ENCODE measurements around the gene PEAK1. TPM values are rescaled to one million over a fixed set of nuclear protein-coding genes. Genes with fewer than 3 reads are reported as not detected.
"Not testable (repeated sequence)": the region's sequence is repeated elsewhere in the genome, so short reads cannot be mapped to it uniquely, and the experiment has no call there.

The PEAK1 gene
- total RNA-seq, 1 experiment from 2014 or later, result 12.4 TPM

DNA sequence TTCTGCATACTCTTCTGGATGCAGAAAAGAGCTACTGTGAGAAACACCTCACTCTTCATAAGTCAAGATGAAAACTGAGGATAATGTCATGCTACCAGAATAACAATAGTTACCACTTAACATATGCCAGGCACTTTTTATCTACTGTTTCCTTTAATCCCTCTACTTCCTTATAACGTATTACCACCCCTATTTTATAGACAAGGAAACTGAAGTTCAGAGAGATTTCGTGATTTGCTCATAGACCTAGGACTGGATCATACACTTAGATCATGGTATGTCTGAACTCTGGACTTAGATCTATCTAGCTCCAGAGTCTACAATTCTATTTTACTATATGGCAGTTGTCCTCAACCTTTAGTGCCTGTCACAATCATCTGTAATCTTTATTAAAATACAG is 193.3 kb downstream of the PEAK1 start:
- no peak for DNase-seq (ENCODE audit: low read depth)

- no peak for DNase-seq (ENCODE audit: low read depth)
Observed at GRCh38 chr15:77225646-77226045, 194.3 kb downstream of the PEAK1 start.

DNA sequence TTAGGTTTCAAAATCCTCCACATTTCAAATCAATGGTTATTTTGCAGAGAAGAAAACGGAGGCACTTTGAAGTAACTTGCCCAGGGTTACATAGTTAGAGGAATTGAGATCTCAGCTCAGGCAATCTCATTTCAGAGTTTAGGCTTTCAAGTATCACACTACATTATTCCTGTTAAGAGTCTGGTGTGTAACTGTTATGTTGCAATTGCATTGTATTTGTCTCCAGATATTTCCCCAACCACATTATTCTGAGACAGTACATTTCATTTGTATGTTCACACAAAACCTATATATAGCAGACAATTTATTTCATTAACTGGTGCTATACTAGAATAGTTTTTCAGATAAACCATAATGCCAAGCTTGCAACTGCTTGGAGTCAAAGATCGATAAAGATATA is 194.8 kb downstream of the PEAK1 start:
- DNase-seq (ENCODE audit: low read depth), result no peak

DNA sequence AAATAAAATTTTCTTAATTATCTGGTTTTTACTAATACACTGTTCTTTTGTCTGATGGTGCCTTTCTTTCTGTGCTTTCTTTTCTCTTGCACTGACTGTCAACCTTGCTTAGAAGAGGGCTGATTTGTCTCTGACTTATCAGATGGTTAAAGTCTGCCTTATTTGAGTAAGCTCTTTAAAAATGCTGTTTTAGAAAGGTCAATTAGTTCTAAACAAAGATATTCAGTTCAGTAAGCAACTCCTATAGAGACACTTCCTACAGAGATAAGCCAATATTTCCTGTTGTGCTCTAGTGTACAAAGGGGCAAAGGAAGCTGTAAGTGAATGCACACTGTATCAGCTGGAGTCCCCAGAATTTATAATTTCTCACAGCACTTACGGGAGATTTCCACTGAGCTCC is 195.6 kb downstream of the PEAK1 start:
- DNase-seq (ENCODE audit: low read depth), result no peak

DNA sequence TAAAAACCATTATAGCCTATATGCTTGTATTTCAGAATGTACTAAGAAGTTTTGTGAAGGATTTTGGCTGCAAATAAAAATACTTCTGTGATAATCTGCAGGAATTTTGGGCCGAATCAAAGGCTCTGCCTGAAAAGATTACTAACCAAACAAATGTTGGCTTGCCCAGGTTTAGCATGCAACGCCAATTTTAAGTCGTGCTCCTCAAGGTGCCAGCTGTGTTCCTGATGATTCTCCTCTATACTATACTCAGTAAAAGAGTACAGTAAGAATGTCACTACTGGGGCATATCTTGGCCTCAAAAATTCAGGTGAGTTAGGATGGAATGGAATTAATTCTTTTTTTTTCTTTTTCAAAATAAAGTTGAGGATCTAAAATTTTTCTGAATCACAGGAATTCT is 198.2 kb downstream of the PEAK1 start:
- DNase-seq (ENCODE audit: low read depth), result no peak

DNA sequence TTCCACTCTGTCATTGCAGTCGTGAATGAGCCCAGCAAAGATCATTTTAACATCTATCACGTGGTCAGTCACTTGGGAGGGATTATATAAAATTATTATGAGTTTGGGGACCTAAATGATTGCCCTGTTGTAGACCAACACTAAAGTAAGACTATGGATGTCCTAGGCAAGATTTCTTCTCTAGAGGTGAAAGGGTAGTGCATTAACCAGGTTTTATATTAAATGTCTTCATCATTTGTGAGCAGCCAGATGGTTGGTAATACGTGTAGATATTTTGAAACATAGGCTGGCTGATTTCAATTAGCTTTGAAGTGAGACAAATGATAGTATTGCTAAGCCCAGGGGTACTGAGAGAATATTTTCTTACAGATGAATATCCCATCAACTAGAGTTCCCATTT is 198.7 kb downstream of the PEAK1 start:
- DNase-seq (ENCODE audit: low read depth), result no peak

- DNase-seq (ENCODE audit: low read depth), result no peak
Observed at GRCh38 chr15:77219841-77220240, 200.1 kb downstream of the PEAK1 start.

DNA sequence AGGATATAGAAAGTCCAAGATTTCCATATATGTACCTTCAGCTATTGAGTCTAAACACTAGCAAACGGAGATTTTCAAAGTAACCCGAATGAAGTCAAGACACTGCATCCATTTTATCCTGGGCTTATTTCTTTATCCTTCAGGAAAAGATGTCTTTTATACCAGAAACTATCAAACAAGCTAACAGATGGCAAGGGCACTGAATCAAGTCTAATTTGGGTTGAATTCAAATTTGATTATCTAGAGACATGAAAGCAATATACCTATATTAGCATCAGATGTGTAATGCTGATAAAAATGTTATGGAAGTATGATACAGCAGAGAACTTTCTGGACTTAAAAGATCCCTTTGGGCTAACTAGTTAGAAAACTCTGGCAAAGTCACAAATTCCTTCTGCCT is 210.7 kb downstream of the PEAK1 start:
- no peak for DNase-seq (ENCODE audit: low read depth)

- DNase-seq (ENCODE audit: low read depth), result no peak
Observed at GRCh38 chr15:77208241-77208640, 211.7 kb downstream of the PEAK1 start.

GRCh38 chr15:77201665-77202064 is 218.2 kb downstream of the PEAK1 start:
- DNase-seq (ENCODE audit: low read depth), result peak; percentile 17

DNA sequence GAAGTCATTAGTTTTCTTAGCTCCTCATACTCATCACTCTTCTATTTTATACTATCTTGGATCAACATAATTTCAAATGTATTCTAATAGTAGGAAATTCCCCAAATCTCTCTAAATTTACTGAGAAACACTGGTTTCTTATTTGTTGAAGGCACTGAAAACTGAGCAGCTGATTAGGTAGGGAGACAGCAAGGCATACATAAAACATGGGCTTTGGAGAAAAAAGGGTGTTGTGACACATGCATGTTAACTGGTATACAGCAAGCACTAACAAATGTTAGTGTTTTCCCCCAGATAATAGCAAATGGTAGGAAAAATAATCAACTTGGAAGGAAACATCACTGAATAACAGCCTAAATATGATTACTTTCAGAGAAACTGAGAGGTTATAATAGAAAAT is 223.5 kb downstream of the PEAK1 start:
- DNase-seq (ENCODE audit: low read depth), result no peak

DNA sequence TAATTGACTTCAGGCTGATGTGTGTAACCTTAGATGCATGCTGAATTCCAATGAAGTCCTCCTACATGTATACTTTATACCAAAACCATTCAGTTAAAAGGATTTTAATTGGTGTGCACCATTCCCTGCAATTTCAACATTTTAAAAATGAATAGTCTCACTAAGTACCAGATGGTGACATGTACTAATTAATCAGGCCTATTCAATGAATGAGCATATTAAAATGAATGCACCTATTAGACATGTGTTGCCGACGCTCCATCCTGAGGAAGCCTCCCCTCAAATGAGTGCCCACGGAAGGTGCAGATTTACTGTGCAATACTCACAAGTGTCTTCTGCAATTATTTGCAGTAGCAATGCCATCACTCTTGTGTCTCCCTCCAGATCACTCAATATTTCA is 224.3 kb downstream of the PEAK1 start:
- no peak for DNase-seq (ENCODE audit: low read depth)

DNA sequence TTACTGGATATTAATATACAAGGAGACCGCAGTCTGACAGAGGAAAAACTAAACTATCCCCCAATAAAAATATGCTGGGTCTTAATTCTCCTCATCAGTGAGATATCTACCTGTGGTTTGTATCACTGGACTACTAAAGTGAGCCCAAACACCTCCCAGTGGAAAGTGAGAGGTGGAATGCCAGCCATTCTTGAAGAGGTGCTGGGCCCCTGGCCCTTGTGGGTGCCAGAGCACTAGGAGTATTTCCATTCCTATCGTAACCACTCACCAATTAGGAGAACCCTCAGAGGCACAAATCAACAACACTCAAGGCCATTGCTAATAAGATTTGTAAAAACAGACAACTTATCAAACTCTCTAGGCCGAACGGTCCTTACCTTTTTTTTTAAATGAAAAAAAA is 227.5 kb downstream of the PEAK1 start:
- no peak for DNase-seq (ENCODE audit: low read depth)

GRCh38 chr15:77191230-77191834 is 228.6 kb downstream of the PEAK1 start:
- no peak for DNase-seq (ENCODE audit: low read depth)

GRCh38 chr15:77187751-77188464 is 232.0 kb downstream of the PEAK1 start:
- DNase-seq (ENCODE audit: low read depth), result peak; percentile 58

DNA sequence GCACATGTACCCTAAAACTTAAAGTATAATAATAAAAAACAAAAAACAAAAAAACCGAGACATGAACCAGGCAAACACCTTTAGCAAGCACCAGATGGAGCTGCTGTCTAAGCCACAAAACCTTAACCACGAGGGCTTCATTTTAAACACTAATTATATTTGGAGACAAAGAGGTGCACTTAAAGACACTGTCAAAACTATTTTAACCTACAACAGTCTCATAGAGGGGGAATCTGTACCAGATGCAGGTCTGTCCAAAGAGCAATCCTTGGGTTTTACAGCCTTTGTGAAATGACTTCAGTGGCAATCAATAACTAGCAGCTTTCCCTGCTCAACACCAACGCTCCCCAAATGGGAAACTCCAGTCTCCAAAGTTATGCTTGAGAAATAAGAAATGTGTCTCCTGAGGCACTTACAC is 233.3 kb downstream of the PEAK1 start:
- DNase-seq (ENCODE audit: low read depth), result peak; percentile 6

DNA sequence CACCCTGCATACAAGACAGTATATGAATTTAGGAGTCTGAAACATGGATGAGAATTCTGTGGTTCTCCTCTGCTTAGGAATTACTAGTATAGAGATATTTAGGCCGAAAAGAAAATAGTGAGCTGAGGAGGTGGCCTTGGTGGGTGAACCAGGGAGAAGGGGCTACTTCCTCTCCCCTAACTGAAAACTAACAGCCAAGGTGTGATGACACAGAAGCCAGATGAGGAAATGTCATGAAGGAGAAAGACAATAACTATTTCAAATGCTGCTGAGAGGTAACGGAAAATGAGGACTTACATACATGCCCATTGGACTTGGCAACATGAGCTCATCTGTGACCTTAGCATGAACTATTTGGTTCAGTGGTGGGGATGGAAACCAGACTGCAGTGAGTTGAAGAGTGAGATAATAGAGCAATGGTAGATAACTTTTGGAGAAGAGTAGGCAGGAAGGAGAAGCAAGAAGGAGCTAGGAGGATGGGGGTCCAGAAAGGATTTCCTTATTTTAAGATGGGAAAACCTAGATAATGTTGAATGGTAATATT is 234.6 kb downstream of the PEAK1 start:
- DNase-seq (ENCODE audit: low read depth), result no peak

GRCh38 chr15:77184352-77184751 is 235.6 kb downstream of the PEAK1 start:
- not testable (repeated sequence) for DNase-seq (ENCODE audit: low read depth)

DNA sequence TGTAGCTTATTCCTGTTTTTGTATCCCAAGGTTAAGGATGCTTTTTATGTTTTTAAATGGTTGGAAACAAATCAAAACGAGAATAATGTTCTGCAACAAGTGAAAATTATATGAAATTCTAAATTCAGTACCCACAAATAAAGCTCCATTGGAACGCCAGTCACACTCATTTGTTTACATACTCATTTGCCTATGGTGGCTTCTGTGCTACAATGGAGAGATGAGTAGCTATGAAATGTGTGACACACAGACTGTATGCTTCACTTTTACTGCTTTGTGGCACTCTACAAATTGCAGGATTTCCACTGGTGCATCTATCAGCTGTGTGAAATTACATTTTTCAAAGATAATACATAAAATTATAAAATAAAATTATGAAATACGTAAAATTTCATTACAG is 236.8 kb downstream of the PEAK1 start:
- DNase-seq (ENCODE audit: low read depth), result no peak

DNA sequence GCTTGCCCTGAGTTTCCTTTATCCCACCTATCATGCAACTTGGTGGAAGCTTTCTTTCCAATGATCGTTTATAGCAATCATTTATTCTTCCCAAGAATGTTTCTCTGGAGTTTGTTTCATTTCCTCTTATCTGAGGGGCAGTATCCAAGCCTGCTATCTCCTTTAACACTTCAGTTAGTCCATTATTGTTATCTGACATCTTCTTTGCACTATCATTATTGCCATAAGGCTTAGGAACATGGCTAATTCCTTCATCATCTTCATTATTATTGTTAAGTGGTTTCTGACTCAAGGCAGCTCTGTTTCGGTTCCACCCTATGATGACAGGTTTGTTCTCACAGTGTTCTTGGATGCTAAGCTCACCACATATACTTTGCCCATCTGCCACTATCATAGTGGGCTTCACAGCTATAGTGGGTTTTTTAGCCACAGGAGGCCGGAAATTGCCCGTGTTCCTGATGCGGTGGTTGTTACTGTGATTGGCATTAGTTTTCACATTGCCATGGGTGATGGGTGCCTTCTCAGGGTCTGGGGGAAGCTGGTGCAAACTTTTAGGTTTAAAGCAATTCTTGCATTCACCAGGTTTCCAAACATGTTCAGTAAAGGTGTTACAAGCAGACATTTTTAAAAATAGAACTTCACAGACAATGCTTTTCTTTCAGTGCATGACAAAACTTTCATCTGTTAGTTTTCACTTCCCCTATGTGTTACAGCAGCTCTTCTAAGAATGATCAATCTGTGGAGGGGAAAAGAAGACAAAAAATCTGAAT is 238.4 kb downstream of the PEAK1 start:
- DNase-seq (ENCODE audit: low read depth), result no peak

GRCh38 chr15:77180757-77181156 is 239.1 kb downstream of the PEAK1 start:
- no peak for DNase-seq (ENCODE audit: low read depth)

- DNase-seq (ENCODE audit: low read depth), result no peak
Observed at GRCh38 chr15:77180270-77180669, 239.6 kb downstream of the PEAK1 start.

DNA sequence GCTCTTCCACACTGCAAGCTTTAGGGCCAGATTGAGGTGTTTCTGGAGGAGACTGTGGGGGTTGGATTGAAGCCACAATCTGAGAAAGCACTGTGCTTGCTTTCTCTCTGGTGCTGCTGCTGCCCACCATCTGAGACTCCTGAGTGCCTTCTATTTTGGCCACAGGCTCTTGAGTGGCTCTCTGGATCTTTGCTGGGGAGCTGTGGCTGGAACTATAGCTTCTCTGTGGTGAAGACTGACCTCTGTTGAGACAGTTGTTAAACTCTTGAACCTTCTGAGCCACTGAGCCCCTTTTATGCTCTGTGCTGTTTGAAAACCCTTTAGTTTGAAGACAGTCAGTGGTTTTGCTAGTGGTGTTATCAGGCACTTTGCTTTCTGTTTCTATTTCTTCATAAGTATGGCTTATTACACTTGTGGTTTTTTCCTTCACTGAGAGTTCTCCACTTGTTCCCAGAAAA is 240.3 kb downstream of the PEAK1 start:
- peak; percentile 2 for DNase-seq (ENCODE audit: low read depth)
